Stimulated activated CD4-positive, alpha-beta T cell treated with anti-CD3 and anti-CD28 coated beads, Interleukin-1b, Interleukin-23, amount 100 ng/mL, for 48 hours (primary cell): ENCODE data around the gene PTPRN2.
"Not testable (repeated sequence)": the region's sequence is repeated elsewhere in the genome, so short reads cannot be mapped to it uniquely, and the experiment has no call there.

Source experiments
- DNase-seq: peaks from one replicate; pipeline ENCODE4 v3.0.0-alpha.2; 2020

PTPRN2 gene

GRCh38 chr7:157901816-157902610 lies 685.6 kb downstream of the PTPRN2 start:
- not testable (repeated sequence) for DNase-seq

GRCh38 chr7:157901166-157901565 lies 686.5 kb downstream of the PTPRN2 start:
- no peak for DNase-seq

DNA sequence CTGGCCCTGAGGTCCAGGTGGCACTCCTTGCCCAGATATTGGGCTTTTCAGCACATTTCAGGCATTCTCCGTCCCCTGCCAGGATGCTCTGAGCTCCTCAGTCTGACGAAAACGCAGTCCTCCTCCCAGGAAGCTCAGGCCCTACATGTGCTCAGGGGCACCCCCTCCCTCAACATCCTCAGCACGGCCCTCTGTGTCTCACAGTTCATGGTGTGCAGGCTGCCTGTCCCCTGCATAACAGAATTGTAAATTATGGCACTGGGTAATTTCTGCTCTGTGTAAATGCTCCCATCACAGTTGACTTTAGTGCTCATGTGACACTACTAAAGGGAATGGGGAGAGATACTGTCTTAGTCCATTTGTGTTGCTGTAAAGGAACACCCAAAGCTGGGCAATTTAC lies 687.1 kb downstream of the PTPRN2 start:
- DNase-seq: no peak

GRCh38 chr7:157900011-157900410 lies 687.6 kb downstream of the PTPRN2 start:
- no peak for DNase-seq

DNA sequence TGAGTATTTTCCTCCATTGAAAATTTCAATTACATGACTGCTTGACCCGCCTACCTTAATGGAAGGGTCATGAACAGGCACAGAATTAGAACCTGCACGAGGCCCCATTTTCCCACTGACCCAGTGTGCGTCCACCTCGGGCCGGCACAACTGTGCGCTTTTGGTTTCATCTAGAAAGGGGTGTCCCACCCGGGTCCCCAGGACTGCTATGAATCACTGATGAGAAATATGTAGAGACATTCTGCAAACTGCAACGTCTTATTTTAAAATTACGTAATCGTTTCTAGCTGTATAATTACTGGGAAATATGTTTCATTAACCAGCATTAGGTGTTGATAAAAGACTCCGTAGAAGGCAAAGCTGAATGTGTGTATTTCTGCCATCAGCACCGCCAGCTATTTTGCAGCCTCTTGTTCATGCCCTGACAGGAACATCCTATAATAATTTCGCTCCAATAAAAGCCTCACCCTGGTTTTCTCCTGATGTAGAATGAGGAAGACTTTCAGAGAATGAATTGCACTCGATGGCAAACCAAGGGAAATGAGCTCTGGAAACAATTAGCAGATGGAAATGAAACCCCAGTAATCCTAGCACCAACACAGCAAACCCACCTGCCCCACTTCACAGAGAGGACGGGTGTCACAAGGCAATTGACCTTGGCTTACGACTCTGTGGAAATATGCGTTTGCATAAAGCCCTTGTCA lies 688.7 kb downstream of the PTPRN2 start:
- no peak for DNase-seq

- no peak for DNase-seq
These were observed 689.4 kb downstream of the PTPRN2 start for GRCh38 chr7:157898261-157898660.

DNA sequence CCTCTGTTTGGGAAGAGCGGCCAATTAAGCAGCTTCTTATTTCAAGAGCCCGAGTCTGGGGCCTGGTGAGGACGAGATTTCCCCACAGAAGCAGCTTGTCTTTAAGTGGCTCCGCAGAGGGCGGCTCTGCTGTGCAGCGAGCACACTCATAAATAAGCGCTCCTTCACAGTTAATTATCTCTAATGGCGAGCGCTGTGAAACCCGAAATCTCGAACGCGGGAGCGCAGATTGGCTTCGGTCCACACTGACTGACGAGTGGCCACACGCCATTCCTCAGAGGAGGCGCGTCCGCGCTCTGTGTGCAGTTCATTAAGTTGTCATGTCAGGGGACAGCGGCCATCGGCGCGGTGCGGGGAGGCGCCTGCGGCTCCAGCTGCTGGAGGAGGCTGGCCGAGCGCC lies 689.9 kb downstream of the PTPRN2 start:
- DNase-seq: no peak

- DNase-seq: no peak
These were observed 690.7 kb downstream of the PTPRN2 start for GRCh38 chr7:157896774-157897555.

DNA sequence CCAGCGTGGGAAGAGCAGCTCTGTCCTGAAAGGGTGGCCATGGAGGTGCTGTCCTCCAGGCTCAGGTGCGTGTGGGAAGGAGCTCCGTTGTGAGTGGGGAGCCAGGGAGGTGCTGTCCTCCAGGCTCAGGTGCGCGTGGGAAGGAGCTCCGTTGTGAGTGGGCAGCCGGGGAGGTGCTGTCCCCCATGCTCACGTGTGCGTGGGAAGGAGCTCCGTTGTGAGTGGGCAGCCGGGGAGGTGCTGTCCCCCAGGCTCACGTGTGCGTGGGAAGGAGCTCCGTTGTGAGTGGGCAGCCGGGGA lies 691.3 kb downstream of the PTPRN2 start:
- DNase-seq: not testable (repeated sequence)

DNA sequence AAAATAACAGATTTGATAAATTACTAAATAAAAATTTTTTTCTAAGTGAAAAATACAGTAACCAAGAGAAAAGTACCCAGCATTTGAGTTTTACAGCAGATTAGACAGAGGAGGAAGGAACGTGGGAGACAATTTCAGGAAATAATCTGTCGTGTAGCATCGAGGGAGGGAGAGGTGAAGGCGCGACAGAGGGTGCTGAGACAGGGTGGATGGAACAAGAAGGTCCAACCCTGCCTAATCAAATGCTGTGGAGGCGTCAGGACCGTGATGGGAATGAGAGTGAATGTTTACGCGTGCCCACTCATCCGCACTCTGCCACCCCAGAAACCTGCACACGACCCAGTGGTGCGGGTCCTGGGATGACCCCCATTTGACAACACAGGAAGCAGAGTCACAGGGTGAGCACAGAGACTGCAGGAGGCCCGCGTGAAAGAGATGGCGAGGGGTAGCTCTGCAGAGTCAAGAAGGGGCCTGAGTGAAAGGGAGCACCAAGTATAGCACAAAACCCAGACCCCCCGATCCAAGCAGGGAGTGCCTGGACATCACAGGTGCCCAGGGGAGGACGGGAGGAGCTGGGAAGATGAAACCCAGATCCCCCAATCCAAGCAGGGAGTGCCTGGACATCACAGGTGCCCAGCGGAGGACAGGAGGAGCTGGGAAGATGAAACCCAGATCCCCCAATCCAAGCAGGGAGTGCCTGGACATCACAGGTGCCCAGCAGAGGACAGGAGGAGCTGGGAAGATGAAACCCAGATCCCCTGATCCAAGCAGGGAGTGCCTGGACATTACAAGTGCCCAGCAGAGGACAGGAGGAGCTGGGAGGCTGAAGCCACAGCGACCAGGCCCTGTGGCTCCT lies 691.9 kb downstream of the PTPRN2 start:
- no peak for DNase-seq

DNA sequence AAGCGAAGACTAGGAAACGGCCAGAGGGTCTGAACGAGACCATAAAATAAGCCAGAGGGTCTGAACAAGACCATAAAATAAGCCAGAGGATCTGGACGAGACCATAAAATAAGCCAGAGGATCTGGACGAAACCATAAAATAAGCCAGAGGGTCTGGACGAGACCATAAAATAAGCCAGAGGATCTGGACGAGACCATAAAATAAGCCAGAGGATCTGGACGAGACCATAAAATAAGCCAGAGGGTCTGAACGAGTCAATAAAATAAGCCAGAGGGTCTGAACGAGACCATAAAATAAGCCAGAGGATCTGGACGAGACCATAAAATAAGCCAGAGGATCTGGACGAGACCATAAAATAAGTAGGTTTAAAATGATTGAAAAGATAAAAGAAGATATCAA lies 692.5 kb downstream of the PTPRN2 start:
- DNase-seq: not testable (repeated sequence)

GRCh38 chr7:157893535-157894044 lies 694.0 kb downstream of the PTPRN2 start:
- DNase-seq: no peak

DNA sequence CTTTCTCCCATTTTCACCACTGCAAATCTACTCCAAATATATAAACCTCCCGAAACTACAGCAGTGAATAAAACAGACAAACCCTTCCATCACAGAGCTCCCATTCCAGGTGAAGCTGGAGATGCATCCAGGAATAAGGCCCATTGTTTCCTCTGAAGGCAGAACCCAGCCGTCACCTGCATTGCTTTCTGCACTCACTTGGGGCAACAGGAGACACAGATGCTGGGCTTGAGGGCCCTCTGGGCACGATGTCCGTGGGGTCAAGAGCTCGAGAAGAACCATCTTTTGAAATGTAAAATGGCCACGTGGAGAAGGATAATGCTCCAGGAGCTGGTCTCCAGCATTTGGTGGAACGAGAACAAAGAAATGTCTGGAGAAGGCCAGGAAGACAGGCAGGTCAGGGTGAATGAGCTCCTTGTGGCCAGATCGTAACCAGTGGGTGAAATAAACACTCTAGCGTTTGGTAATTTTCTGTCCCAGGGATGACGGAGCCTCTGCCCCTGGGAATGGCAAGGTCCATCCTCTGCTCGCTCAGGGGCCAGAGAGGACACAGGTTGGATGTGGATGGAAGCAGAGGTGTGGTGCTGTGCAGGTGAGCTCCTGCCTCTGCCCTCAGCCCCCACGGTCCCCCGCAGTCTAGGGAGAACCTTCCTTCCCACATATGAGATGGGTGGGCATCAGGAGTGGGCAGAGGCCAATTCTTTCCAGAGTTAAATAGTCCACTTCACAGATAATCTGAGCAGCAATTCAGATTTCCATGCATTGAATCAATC lies 694.7 kb downstream of the PTPRN2 start:
- no peak for DNase-seq

- no peak for DNase-seq
These were observed 696.7 kb downstream of the PTPRN2 start for GRCh38 chr7:157890921-157891401.

DNA sequence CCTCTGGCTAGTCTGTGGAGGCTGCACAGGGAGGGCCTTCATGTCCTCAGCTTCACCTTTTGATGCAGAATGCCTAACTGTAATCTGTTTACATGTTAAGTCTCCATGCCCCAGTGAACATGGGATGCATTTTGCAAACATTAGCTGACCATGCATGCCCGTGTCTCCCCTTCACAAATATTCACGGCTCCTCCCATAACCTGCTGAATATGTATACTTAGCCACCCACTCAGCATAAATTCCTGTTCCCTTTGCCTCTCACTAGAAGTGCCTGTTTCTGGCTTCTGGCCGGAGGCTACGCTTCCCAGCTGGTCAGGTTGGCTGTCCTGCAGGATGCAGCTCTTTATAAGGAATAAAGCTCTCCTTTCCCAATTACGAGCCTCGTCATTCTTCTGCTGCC lies 698.1 kb downstream of the PTPRN2 start:
- no peak for DNase-seq

DNA sequence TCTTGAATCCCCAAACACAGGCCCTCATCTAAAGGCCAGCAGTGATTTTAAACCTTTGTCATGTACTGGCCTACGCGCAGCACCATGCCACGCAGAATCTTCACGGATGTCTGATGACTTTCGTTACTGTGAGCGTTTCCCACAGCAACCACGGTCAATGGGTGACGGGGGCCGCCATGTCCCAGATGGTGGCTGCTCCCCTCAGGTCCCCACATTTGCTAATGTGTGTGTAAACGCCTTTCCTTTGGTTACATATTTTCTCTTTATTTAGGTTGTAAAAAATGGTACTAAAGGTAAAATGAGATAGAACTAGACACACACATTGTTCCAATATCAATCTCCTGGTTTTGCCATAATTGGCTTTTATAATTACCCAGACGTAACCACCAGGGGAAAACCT lies 699.0 kb downstream of the PTPRN2 start:
- no peak for DNase-seq

- no peak for DNase-seq
These were observed 700.2 kb downstream of the PTPRN2 start for GRCh38 chr7:157887400-157887799.

DNA sequence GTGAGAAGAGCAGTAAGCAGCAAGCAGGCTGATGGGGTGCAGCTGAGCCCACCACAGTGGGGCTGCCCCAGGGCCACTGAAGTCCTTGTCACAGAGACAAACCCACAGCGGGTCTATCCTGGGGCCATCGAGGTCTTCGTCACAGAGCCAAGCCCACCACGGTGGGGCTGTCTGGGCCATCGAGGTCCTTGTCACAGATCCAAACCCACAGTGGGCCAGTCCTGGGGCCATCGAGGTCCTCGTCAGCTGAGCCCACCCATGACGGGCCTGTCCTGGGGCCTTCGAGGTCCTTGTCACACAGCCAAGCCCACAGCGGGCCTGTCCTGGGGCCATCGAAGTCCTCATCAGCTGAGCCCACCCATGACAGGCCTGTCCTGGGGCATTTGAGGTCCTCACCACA lies 700.9 kb downstream of the PTPRN2 start:
- no peak for DNase-seq

DNA sequence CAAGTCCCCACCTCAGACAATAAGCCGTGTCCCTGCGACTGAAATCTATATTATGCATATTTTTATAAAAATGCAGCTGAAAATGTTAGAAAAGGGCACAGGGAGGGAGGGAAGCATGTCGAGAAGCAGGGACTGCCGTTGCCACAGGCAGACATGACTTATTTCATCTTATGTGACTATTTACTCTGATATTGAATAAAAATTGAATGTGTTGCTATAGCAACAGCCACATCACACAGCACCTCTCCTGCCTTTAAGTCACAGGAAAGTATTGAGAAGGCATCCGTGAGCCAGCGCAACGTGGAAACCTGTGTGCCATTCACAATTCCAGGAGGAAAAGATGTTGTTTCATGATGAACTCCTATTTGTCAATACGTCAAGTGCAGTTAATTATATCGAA lies 701.4 kb downstream of the PTPRN2 start:
- DNase-seq: no peak

GRCh38 chr7:157885140-157885539 lies 702.5 kb downstream of the PTPRN2 start:
- DNase-seq: no peak

GRCh38 chr7:157884461-157885062 lies 703.1 kb downstream of the PTPRN2 start:
- no peak for DNase-seq
